Uterus (tissue), 4 donors: ENCODE results near the gene TGFBR1. TPM values are rescaled to one million over a fixed set of nuclear protein-coding genes. Genes with fewer than 3 reads are reported as not detected.

Experiments used
- DNase-seq, 2 donors: peaks; one replicate each; pipeline ENCODE4 v3.0.0-alpha.2; 2019 to 2020
- H3K27ac ChIP-seq, 2 donors: fragments of 200-600 bp; sonication (generic); 1 replicate in 1 of 2; 2 replicates in 1 of 2; pipeline ENCODE4 v1.5.1; 2016 to 2018
- H3K27me3 ChIP-seq, 2 donors: fragments of 200-600 bp; sonication (generic); one replicate each; pipeline ENCODE4 v1.5.1; 2018 to 2019; ENCODE audit warnings: control low read depth in 1 of 2
- H3K36me3 ChIP-seq, 2 donors: fragments of 200-600 bp; sonication (generic); one replicate each; pipeline ENCODE4 v1.5.1; 2019; ENCODE audit warnings: control low read depth in 1 of 2
- H3K4me1 ChIP-seq, 2 donors: fragments of 200-600 bp; sonication (generic); one replicate each; pipeline ENCODE4 v1.5.1; 2018 to 2019; ENCODE audit warnings: control low read depth in 1 of 2
- H3K4me3 ChIP-seq, 2 donors: fragments of 200-600 bp; sonication (generic); 1 replicate in 1 of 2; 2 replicates in 1 of 2; pipeline ENCODE4 v1.5.1; 2018 to 2019; ENCODE audit warnings: mild to moderate bottlenecking in 1 of 2
- H3K9me3 ChIP-seq, 2 donors: fragments of 200-600 bp; sonication (generic); one replicate each; pipeline ENCODE4 v1.5.1; 2019; ENCODE audit warnings: control low read depth in 1 of 2
- POLR2A ChIP-seq, 2 donors: fragments of 450-650 bp; IDR thresholded peaks; one replicate each; pipeline ENCODE4 v1.6.1; 2016; ENCODE audit warnings: antibody characterized with exemption in 2 of 2, mild to moderate bottlenecking in 1 of 2, moderate library complexity in 1 of 2
- intact Hi-C: fragments of 100-400 bp; cut with DNase I; formaldehyde crosslinking; loops from one replicate; pipeline ENCODE4 v1.15.1; 2023; ENCODE audit warnings: low total_unique reads
- total RNA-seq, 4 donors: library from RNA; depleted of rRNA in 3 of 4; stranded (reverse); fragments of >200 nt in 3 of 4; gene quantifications; one replicate each; pipeline versions ENCODE4 v1.1.0 to v1.2.4, GENCODE V29; 2014 to 2023
- TF ChIP-seq, protein P1 (sequence below), 4 experiments: fragments of 200-600 bp in 2 of 4; fragments of 450-650 bp in 2 of 4; sonication (generic) in 2 of 4; IDR thresholded peaks; one replicate each; pipeline ENCODE4 v1.5.1; 2016 to 2019; ENCODE audit warnings: antibody characterized with exemption in 4 of 4, mild to moderate bottlenecking in 2 of 4, moderate library complexity in 1 of 4
- donor health status: DM: yes; HTN: yes; CAD: no.

TGFBR1 gene
- total RNA-seq, 4 donors from 2014 or later = 27.1 to 101 (median 41.3) TPM

DNA sequence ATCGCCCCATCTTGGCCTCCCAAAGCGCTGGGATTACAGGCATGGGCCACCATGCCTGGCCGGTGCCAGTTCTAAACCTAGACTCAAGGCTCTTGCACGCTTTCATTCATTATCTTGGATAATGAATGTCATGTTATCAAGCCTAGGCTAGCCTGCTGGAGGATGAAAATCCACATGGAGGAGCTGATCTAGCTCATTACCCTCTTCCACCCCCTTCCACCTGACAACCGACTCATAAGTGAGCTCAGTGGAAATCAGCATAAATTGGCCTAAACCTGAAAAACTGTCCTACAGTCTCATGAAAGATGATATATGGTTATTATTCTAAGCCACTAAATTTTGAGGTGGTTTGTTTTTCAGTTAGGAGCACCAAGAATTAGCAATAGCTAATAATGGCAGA is 3.6 kb upstream of the TGFBR1 start:
- Histone ChIP-seq H3K9me3 (no peaks in the 10 kb centered on the region), H3K4me1 (no peaks in the 10 kb centered on the region), H3K27me3 (no peaks in the 10 kb centered on the region), H3K36me3 (no peaks in the 10 kb centered on the region), H3K4me3 (no peak overlapping the region), H3K27ac (no peak overlapping the region)
- intact Hi-C loops = no loop called here
- no peak for DNase-seq
- no peak for TF ChIP-seq POLR2A (IDR thresholded peaks at IDR 0.05)
- TF ChIP-seq, protein P1, sequence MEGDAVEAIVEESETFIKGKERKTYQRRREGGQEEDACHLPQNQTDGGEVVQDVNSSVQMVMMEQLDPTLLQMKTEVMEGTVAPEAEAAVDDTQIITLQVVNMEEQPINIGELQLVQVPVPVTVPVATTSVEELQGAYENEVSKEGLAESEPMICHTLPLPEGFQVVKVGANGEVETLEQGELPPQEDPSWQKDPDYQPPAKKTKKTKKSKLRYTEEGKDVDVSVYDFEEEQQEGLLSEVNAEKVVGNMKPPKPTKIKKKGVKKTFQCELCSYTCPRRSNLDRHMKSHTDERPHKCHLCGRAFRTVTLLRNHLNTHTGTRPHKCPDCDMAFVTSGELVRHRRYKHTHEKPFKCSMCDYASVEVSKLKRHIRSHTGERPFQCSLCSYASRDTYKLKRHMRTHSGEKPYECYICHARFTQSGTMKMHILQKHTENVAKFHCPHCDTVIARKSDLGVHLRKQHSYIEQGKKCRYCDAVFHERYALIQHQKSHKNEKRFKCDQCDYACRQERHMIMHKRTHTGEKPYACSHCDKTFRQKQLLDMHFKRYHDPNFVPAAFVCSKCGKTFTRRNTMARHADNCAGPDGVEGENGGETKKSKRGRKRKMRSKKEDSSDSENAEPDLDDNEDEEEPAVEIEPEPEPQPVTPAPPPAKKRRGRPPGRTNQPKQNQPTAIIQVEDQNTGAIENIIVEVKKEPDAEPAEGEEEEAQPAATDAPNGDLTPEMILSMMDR (IDR thresholded peaks at IDR 0.05) = no peak

DNA sequence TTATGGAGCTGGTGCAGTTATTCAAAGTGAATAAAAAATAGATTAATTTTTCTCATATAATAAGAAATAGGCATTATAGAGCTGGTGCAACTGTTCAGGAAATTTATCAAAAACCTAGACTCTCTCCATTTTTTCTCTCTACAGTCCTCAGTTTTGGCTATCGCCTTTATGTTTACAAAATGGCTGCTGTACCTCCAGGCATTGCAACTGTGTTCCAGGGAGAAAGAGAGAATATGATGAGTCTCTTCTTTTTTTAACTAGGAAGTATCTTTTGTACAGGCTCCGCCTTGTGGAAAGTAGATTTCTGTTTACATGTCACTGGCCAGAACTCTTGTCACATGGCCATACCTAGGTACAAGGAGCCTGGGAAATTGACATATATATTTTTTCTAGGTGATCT is 3.1 kb upstream of the TGFBR1 start:
- Histone ChIP-seq H3K27ac (no peak overlapping the region), H3K9me3 (no peaks in the 10 kb centered on the region), H3K36me3 (no peaks in the 10 kb centered on the region), H3K27me3 (no peaks in the 10 kb centered on the region), H3K4me1 (no peaks in the 10 kb centered on the region), H3K4me3 (no peak overlapping the region)
- intact Hi-C loops = no loop called here
- TF ChIP-seq POLR2A (IDR thresholded peaks at IDR 0.05) = no peak
- TF ChIP-seq, protein P1 (IDR thresholded peaks at IDR 0.05) = no peak
- no peak for DNase-seq

- Histone ChIP-seq H3K4me3 (peak overlapping the region in 1 of 2 donors; percentile 78), H3K4me1 (no peaks in the 10 kb centered on the region), H3K36me3 (no peaks in the 10 kb centered on the region), H3K27ac (peak overlapping the region; percentile 94), H3K27me3 (no peaks in the 10 kb centered on the region), H3K9me3 (no peaks in the 10 kb centered on the region)
- intact Hi-C loops = no loop called here
- TF ChIP-seq, protein P1 (IDR thresholded peaks at IDR 0.05) = no peak
- TF ChIP-seq POLR2A (IDR thresholded peaks at IDR 0.05) = no peak
- peak; percentile 20 to 30 for DNase-seq
These were observed 1.6 kb upstream of the TGFBR1 start for GRCh38 chr9:99103054-99103895.

DNA sequence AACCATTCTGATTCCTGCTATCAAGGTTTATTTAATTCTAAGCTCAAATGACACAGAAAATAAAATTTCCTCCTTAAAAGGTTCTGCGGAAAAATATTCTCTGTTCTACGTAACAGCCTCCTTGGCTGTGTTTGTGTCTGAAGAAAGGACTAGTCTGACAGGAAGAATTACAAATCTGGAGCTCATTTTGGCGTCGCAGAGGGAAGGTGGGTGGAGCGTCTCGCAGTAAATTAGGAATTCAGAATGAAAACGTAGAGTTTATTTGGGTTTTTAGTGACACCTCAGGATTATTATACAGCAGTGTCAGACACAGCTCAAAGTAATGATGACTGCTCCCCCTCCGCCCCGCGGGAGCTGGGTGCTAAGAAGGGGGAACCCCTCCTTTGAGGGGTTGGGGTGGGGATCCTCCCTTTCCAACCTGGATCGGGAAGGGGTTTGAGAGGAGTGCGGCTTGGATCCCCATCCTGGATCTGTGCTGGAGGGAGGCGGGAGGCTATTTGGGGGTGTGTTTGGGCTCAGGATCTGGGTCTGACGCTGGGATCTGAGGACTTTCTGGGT is 933 bp upstream of the TGFBR1 start:
- intact Hi-C loops = no loop called here
- TF ChIP-seq, protein P1 (IDR thresholded peaks at IDR 0.05) = no peak
- TF ChIP-seq POLR2A (IDR thresholded peaks at IDR 0.05) = no peak
- Histone ChIP-seq H3K27me3 (no peaks in the 10 kb centered on the region), H3K4me1 (no peaks in the 10 kb centered on the region), H3K36me3 (no peaks in the 10 kb centered on the region), H3K27ac (peak overlapping the region; percentile 94), H3K4me3 (peak overlapping the region; percentile 67 to 78), H3K9me3 (no peaks in the 10 kb centered on the region)
- peak; percentile 45 to 55 for DNase-seq
